Measurements from ENCODE around the gene AKR1C3.
"Not testable (repeated sequence)": the region's sequence is repeated elsewhere in the genome, so short reads cannot be mapped to it uniquely, and the experiment has no call there.

The AKR1C3 gene

DNA sequence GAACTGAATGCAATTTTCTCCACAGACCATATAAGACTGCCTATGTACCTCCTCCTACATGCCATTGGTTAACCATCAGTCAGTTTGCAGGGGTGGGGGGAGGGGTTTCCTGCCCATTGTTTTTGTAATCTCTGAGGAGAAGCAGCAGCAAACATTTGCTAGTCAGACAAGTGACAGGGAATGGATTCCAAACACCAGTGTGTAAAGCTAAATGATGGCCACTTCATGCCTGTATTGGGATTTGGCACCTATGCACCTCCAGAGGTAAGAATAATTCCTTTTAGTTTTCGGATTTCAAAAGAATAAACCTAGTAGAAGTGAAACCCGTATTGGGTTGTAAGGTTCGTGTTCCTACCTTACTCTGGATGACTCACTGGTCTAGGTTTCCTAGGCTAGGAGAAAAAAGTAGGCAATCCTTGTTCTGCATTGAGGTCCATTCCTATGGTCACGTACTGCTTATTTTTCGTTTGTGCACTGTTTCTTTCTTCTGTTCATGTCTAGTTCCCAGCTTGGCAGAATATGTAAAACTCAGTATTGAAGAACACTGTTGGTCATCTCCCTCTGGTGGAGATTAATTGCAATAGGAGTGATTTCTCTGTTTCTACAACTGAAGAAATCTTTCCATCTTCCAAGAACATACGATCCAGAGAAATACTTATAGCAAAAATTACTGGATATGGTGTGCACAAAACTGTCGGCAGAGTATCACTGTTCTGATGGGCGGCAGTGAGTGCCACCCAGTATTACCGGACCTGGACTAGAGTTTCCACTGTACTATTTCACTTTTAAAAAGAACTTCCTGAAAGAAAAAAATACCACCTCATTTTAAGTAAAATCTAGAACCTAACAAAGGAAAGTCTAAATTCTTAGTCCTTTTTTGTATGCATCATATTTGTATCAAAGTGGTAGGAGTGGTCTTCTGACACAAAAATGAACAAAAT, at the start of gene AKR1C3:
TSS of gene AKR1C3 (plus strand) at position 150 of the 941 bp plus-strand sequence. CDS start at position 181, 31 bp downstream.
- DNase-seq (ENCODE audit: low spot score) = peak; percentile 76

DNA sequence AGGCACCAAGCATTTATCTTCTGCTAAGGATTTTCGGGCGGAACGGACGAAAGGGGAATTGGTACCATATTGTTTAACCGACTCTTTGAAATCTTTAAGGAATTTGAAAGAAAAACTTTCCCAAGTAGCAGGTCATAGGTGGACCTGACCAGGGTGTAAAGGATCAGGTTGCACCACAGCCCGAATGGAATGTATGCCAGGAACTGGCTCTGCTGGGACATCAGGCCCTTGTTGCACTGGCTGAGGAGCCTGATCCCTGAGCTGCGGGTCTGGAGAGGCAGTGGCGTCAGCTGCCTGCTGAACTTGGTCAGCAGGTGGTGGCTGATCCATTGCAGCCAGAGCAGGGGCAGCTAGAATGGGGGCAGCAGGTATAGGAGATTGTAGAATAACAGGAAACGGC, 49.1 kb upstream of the AKR1C3 start:
- no peak for DNase-seq (ENCODE audit: low spot score)

DNA sequence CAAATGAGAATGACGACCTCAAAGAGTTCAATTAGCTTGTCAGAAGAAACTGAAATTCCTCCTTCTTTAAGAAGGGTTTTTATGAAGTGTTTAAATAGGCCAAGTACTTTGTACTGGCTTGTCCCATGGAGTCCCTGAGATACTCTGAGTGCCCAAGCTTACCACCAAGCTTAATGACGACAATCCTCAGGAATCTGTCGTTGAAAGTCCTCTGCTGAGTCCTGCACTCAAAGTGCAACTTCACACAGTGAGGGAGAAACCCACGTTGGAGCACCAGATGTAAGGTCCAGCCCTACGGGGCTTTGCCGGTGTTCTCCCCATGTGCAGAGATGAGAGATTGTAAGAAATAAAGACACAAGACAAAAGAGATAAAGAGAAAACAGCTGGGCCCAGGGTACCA, 47.8 kb upstream of the AKR1C3 start:
- DNase-seq (ENCODE audit: low spot score) = no peak

DNA sequence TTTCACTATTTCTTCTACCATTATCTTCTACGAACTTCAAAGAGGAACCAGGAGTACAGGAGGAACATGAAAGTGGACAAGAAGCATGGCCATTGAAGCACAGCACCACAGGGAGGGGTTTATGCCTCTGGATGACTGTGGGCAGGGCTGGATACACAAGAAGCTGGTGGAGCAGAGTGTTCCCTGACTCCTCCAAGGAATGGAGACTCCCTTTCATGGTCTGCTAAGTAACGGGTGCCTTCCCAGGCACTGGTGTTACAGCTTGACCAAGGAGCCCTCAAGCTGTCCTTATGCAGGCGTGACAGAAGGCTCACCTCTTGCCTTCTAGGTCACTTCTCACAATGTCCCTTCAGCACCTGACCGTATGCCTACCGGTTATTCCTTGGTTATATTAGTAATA, 47.2 kb upstream of the AKR1C3 start:
- DNase-seq (ENCODE audit: low spot score) = not testable (repeated sequence)

DNA sequence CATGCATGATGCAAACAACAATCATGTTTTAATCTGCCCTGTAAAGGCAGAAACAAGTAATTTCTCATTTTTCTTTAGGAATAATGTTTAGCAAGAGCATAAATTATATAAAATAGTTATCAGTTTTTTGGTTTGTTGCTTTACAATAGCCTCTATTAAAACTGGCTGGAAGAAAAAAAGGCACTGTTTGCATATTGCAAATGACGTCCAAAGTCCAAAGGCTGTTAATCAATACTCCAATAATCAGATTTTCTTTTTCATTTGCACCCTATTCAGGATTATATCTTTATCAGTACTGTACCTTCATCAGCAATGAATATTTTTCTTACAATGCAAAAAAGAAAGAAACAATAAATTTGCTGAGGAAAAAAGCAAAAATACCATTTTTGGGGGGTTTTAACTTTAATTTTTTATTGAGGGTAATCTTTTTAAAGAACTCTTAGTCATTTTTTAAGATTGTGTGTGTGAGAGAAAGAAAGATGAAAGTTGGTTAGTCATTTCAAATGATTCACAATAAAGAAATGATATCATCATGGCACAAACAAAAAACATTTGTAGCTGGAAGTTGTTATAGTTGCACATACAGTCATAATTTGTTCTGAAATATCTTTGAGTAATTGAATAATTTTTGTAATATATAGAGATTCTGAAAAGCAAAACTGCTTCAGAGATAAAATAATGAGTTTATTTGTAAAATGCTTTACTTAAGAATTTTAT, 46.1 kb upstream of the AKR1C3 start:
- DNase-seq (ENCODE audit: low spot score) = no peak

DNA sequence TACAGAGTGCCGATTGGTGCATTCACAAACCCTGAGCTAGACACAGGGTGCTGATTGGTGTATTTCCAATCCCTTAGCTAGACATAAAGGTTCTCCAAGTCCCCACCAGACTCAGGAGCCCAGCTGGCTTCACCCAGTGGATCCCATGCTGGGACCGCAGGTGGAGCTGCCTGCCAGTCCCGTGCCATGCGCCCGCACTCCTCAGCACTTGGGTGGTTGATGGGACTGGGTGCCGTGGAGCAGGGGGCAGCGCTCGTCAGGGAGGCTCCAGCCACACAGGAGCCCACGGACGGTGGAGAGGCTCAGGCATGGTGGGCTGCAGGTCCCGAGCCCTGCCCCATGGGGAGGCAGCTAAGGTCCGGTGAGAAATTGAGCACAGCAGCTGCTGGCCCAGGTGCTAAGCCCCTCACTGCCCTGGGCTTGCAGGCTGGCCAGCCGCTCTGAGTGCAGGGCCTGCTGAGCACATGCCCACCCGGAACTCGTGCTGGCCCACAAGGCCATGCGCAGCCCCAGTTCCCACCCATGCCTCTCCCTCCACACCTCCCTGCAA, 41.2 kb upstream of the AKR1C3 start:
- not testable (repeated sequence) for DNase-seq (ENCODE audit: low spot score)

DNA sequence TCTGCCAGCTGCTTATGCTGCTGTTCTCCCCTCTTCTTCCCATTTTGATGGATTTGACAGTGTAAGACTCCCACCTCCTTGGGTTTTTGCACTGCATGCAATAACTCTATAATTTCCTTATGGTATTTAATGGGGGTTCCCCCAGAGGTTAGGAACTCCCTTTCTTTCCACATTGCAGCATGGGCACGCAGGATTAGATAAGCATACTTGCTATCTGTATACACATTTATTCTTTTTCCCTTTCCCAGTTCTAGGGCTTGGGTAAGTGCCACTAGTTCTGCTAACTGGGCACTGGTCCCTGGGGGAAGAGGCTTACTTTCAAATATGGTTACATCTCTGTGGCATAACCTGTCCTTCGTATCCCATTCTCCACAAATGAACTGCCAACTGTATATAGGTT, 39.4 kb upstream of the AKR1C3 start:
- DNase-seq (ENCODE audit: low spot score) = not testable (repeated sequence)

DNA sequence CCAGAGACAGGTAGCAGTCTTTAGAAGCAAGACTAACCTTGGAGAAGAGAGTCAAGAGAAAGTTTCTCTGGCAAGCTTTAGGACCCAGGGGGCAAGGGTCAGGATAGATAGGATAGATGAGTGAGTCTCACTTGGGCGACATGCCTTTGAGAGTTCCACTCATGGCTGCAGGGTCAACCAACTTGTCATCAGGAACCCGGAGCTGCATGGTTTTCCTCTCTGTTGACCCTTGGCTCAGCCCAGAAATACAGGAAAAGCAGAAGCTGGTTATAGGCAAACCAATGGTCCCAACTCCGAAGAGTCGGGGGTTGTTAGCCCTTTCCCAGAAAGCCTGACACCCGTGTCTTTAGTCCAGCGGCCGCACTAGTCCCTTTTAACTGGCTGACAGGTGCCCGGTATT, 34.9 kb upstream of the AKR1C3 start:
- DNase-seq (ENCODE audit: low spot score) = not testable (repeated sequence)

DNA sequence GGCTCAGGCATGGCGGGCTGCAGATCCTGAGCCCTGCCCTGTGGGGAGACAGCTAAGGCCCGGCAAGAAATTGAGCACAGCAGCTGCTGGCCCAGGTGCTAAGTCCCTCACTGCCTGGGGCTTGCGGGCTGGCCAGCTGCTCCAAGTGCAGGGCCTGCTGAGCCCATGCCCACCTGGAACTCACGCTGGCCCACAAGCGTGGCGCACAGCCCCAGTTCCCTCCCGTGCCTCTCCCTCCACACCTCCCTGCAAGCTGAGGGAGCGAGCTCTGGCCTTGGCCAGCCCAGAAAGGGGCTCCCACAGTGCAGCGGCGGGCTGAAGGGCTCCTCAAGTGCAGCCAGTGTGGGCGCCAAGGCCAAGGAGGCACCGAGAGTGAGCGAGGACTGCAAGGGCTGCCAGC, 33.4 kb upstream of the AKR1C3 start:
- not testable (repeated sequence) for DNase-seq (ENCODE audit: low spot score)

DNA sequence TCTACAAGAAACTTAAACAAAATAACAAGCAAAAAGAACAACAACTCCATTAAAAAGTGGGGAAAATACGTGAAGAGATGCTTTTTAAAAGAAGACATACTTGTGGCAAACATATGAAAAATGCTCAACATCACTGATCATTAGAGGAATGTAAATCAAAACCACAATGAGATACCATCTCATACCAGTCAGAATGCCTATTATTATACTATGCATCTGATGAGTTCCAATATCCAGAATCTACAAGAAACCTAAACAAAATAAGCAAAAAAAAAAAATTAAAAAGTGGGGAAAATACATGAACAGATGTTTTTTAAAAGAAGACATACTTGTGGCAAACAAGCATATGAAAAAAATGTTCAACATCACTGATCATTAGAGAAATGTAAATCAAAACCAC, 29.6 kb upstream of the AKR1C3 start:
- no peak for DNase-seq (ENCODE audit: low spot score)

DNA sequence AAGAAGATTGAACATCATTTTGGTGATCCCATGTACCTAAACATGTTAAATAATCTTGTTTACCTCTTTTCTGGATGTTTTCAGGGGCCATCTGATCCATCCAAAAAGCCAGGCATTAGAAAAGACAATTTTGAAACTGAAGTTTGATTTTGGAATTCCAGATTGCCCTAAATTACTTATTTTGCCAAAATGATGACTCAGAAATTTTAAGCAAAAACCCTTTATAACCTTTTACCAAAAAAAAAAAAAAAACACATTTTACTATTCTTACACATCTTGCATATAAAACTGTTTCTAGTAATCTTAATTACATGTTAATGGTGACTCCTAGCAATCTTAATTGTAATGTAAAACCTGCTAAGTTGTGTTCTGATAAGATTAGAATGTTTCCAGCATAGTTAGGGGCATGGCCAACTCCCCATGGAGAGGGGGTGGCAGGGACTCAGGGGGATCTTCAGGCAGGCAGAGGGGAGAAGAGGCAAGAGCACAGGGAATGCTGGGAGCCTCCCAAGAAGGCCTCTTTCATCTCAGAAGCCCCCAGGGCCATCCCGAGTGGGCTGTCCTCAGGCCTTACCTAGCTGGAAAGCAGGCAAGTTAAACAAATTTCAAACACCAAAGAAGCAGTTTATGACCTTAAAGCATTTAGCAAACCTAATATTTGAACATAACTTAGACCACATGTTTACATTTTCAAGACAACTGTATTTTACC, 25.8 kb upstream of the AKR1C3 start:
- no peak for DNase-seq (ENCODE audit: low spot score)

DNA sequence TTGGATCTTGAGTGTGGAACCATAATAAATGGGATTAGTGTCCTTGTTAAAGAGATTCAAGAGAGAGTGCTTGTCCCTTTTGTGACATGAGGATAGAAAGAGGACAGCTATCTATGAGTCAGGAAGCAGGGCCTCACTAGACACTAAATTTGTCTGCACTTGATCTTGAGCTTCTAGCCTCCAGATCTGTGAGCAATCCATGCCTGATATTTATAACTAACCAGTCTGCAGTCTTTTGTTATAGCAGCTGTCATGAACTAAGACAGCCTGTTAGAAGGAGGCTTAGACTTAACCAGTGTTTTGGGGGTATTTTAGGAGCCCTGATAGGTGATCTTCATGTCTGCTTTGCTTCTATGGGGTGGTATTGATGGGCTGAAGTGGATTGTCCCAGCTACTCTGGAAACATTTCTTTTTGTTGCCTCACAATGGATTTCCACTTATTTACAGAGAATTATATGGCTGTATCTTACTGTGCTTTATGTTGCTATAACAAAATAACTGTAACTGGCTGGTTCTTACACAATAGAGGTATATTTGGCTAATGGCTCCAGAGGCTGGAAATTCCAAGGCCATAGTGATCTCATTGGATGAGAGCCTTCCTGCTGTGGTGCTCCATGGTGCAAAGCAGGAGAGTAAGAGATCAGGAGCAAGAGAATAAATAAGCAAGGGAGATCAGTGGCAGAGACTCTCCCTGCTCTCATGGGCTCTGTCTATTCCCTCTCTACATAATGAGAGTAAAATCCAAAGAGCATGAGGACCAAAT, 23.4 kb upstream of the AKR1C3 start:
- no peak for DNase-seq (ENCODE audit: low spot score)

DNA sequence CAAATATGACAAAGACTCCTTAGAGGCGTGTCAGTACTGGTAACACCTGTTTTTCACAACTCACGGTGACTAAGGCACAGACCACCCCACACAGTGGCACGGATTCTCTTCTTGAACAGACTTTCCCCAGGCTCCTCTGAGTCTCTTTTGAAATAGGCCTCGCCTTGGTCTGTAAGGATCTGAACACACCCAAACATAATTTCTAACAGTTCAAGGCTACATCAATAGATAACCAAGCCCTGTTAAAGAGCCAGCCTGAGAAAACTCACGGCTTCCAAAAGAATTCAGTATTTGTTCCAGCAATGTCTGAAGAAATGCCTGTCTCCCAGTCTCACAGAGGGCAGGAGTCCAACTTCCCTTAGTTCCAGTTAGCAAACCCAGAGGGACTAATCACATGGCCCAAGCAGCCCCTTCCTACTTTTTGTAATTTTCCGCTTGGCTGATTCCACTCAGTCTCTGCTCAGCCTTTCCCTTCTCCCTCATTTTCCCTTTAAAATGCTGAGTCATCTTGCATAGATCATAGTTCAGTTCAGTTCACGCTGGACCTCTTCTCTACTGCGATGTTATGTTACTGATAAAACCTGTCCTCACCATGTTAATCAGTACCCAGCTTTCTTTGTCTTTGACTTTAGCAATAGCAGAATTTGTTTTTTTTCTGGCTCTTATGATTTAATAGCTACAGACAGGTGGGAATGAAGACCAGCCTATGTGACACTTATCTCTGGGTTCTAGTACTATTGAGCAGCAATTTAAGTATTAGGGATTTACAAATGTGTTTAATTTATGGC, 22.6 kb upstream of the AKR1C3 start:
- peak; percentile 91 for DNase-seq (ENCODE audit: low spot score)

DNA sequence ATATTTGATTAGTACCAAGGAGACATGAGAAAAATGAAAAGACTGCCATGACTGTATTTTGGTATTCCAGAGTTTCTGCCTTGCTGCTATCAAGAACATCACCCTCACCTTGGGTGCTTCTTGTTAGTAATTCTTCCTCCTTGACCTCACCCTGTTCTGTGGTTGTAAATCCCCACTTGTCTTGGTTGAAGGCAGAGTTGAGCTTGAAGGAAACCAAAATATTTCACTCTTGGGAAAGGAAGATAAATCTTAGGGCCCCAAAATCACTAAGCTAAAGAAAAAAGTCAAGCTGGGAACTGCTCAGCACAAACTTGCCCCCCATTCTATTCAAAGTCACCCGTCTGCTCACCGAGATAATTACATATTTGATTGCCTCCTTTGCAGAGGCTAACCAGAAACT, 20.6 kb upstream of the AKR1C3 start:
- no peak for DNase-seq (ENCODE audit: low spot score)

DNA sequence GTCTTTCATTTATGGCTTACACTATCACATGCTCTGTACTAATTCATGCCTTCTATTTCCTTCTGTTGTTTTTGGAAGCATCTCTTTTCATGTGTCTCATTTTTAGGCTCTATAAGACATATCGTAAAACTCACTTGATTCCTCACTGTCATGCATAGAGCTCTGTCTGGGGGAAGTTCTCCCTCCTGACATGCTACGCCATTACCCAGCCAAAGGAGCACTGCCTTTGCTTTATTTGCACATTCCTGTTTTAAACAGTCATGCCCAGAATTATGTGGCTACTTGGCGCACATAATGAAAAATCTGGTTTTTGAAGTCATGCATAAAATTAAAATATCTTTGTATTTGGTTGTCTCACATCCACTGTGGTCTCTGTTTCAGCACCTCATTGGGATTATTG, 17.6 kb upstream of the AKR1C3 start:
- no peak for DNase-seq (ENCODE audit: low spot score)

DNA sequence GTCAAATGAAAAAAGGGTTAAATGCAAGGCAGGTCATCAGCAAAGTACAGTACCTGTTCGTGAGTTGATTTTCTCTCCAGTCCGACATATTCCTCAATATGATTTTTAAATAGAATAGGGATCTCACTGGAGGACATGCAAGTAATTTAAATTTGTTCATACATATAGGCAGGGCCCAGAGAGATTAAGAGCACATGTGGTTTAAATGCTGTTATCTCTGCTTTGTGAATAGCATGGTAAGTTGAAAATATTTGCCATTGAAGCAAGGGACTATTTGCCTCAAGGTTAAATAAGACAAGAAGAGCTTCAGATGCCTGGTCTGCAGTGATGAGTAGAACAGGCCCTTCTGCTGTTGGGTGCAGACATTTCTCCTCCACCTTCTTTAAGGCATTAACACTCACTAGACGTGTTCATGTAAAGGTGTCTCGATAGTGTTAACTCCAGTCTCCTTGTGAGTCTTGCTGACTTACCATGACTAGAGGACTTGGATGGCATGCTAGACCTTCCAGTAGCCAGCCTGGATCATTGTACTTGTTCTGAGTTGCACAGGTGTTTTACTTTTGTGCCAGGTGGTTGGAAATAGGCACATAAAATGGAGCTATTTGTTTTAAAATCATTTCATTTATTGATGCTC, 15.6 kb upstream of the AKR1C3 start:
- peak; percentile 51 for DNase-seq (ENCODE audit: low spot score)

DNA sequence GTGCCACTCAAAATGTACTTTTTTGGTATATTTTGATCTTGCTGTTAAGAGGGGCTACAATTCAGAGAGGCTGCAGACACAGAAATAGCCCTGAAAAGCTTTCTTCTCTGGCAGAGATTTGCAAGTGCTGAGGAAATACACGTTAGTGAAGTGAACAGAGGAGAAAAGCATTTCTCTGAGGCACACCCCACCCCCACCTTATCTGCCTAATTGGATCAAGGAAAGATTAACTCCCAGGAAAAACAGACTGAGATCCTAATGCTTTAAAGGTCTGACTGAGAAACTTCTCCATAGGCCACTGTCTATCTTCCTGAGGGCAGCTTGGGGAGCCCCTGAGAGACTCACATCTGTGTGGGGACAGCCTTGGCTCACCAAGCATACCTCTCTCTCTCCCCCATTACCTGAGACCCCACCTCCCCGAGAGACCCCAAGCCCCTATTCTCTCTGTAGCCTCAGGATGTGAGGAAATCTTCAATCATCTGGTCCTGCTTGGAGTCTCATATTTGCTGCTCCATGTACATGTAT, 14.8 kb upstream of the AKR1C3 start:
- DNase-seq (ENCODE audit: low spot score) = no peak

DNA sequence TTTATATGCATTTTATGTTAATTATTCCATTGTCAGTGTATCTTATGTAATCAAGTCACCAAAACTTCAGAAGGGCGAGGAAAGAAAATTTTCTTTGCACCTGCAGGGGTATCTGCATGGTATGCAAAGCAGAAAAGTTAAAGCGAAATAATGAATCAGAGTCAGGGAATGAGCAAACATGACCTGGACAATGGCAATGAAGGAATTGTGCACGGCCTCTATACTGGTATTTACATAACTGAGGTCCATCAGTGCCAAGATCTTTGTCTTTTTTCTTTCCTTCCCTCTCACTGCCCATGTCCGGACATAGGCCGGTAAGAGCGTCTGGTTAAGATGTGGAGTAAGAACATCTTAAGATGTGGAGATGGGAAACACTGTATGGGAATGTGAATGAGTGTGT, 14.4 kb upstream of the AKR1C3 start:
- no peak for DNase-seq (ENCODE audit: low spot score)

DNA sequence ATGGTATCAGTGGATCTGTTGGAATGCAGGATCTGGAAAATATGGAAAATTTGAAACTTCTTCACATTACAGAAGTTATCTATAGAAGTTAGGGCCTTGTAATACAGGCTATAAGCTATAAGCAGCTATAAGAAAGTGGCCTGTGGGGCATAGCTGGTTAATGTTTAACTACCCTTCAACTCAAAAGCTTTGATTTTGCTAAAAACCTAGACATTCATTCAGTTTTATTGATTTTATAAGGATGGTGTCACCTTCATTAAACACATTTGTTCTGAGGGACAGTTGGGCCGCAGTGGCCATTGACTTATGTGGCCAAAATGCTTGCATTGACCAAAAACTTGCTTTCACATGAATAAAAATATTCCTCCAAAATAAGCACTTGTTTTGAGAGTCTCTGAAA, 13.1 kb upstream of the AKR1C3 start:
- peak; percentile 36 for DNase-seq (ENCODE audit: low spot score)

DNA sequence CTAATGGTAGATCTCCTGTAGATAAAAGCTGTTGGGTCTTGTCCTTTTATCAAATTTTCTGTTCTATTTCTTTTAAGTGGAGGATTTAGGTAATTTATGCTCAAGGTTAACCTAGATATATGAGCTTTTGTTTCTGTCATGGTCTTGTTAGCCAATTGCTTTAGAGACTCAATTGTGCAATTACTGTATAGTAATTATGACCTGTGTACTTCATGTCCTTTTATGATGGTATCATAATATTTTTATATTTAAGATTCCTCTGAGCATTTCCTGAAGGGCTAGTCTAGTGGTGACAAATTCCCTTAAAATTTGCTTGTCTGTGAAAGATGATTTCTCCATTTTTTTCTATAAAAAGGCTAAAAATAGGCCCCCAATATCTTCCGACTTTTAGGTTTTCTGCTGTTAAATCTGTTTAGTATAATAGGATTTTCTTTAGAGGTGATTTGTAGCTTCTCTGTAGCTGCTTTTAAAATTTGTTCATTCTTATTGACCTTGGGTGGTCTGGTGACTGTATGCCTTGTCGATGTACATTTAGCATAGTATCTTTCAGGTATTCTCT, 5.4 kb upstream of the AKR1C3 start:
- DNase-seq (ENCODE audit: low spot score) = no peak

Data from LoVo (cell line).